ENCODE data around the gene GBP4.

- TF ChIP-seq POLR2A (IDR thresholded peaks at IDR 0.05; ENCODE audit: low read depth, low read length) (no peak), TAF1 (IDR thresholded peaks at IDR 0.05; ENCODE audit: borderline replicate concordance, low read depth, low read length) (no peak)
These were observed 29.6 kb downstream of the GBP4 start for GRCh38 chr1:89169166-89169565.

All from GM12892 (cell line).